ENCODE data around the gene KCNK1.
A peak's percentile ranks its signal among the peaks of the same experiment; 100 is the strongest.

The KCNK1 gene

GRCh38 chr1:233613252-233614172 is at the start of gene KCNK1:
TSS of gene KCNK1 (plus strand) at chr1:233614106. CDS start at chr1:233614172, 66 bp downstream.
- DNase-seq (ENCODE audit: low read depth in 4 of 4, low spot score in 1 of 4) = no peak

- no peak for DNase-seq (ENCODE audit: low read depth in 4 of 4, low spot score in 1 of 4)
These were observed 48.6 kb upstream of the KCNK1 start for GRCh38 chr1:233565313-233565712.

- no peak for DNase-seq (ENCODE audit: low read depth in 4 of 4, low spot score in 1 of 4)
These were observed 47.0 kb upstream of the KCNK1 start for GRCh38 chr1:233566886-233567285.

GRCh38 chr1:233569636-233570035 is 44.3 kb upstream of the KCNK1 start:
- DNase-seq (ENCODE audit: low read depth in 4 of 4, low spot score in 1 of 4) = no peak

GRCh38 chr1:233570216-233570615 is 43.7 kb upstream of the KCNK1 start:
- no peak for DNase-seq (ENCODE audit: low read depth in 4 of 4, low spot score in 1 of 4)

GRCh38 chr1:233570706-233571105 is 43.2 kb upstream of the KCNK1 start:
- DNase-seq (ENCODE audit: low read depth in 4 of 4, low spot score in 1 of 4) = no peak

GRCh38 chr1:233572896-233573295 is 41.0 kb upstream of the KCNK1 start:
- DNase-seq (ENCODE audit: low read depth in 4 of 4, low spot score in 1 of 4) = no peak

- no peak for DNase-seq (ENCODE audit: low read depth in 4 of 4, low spot score in 1 of 4)
These were observed 38.5 kb upstream of the KCNK1 start for GRCh38 chr1:233575450-233575849.

GRCh38 chr1:233582439-233582838 is 31.5 kb upstream of the KCNK1 start:
- DNase-seq (ENCODE audit: low read depth in 4 of 4, low spot score in 1 of 4) = no peak

GRCh38 chr1:233584376-233584775 is 29.5 kb upstream of the KCNK1 start:
- no peak for DNase-seq (ENCODE audit: low read depth in 4 of 4, low spot score in 1 of 4)

GRCh38 chr1:233584931-233585330 is 29.0 kb upstream of the KCNK1 start:
- DNase-seq (ENCODE audit: low read depth in 4 of 4, low spot score in 1 of 4) = no peak

- no peak for DNase-seq (ENCODE audit: low read depth in 4 of 4, low spot score in 1 of 4)
These were observed 27.6 kb upstream of the KCNK1 start for GRCh38 chr1:233586301-233586700.

GRCh38 chr1:233587196-233587595 is 26.7 kb upstream of the KCNK1 start:
- no peak for DNase-seq (ENCODE audit: low read depth in 4 of 4, low spot score in 1 of 4)

GRCh38 chr1:233587958-233588799 is 25.7 kb upstream of the KCNK1 start:
- no peak for DNase-seq (ENCODE audit: low read depth in 4 of 4, low spot score in 1 of 4)

GRCh38 chr1:233597489-233597901 is 16.4 kb upstream of the KCNK1 start:
- DNase-seq (ENCODE audit: low read depth in 4 of 4, low spot score in 1 of 4) = no peak

GRCh38 chr1:233598891-233599541 is 14.9 kb upstream of the KCNK1 start:
- peak in 1 of 4 experiments; percentile 26 for DNase-seq (ENCODE audit: low read depth in 4 of 4, low spot score in 1 of 4)

GRCh38 chr1:233599542-233600073 is 14.3 kb upstream of the KCNK1 start:
- no peak for DNase-seq (ENCODE audit: low read depth in 4 of 4, low spot score in 1 of 4)

GRCh38 chr1:233600488-233600887 is 13.4 kb upstream of the KCNK1 start:
- DNase-seq (ENCODE audit: low read depth in 4 of 4, low spot score in 1 of 4) = no peak

- no peak for DNase-seq (ENCODE audit: low read depth in 4 of 4, low spot score in 1 of 4)
These were observed 10.4 kb upstream of the KCNK1 start for GRCh38 chr1:233603478-233603877.

- no peak for DNase-seq (ENCODE audit: low read depth in 4 of 4, low spot score in 1 of 4)
These were observed 8.7 kb upstream of the KCNK1 start for GRCh38 chr1:233605205-233605604.

- no peak for DNase-seq (ENCODE audit: low read depth in 4 of 4, low spot score in 1 of 4)
These were observed 7.1 kb upstream of the KCNK1 start for GRCh38 chr1:233606813-233607212.
